Activated CD4-positive, alpha-beta T cell treated with anti-CD3 and anti-CD28 coated beads for 4 hours (primary cell): Measurements from ENCODE around the gene CTNNA2.
"Not testable (repeated sequence)": the region's sequence is repeated elsewhere in the genome, so short reads cannot be mapped to it uniquely, and the experiment has no call there.

ENCODE experiments used
- DNase-seq, 2 donors: peaks; one replicate each; pipeline ENCODE4 v3.0.0-alpha.2; 2020

CTNNA2 gene

DNA sequence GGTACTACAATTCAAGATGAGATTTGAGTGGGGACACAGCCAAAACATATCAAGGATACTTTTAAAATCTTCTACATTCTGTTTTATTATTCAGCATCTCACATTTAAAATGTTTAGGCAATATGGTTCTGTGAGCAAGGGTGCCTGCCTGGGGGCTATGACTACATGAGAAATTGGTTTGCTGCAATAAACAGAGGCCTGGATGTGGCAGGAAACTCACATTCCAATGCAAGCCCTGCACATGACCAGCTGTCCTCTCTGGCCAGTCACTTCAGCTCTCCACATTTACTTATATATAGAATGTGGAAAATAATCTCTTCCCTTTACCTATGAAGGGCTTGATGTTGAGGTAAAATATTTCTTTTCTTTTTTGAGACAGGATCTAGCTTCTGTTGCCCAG lies 598.3 kb downstream of the CTNNA2 start:
- DNase-seq: no peak

DNA sequence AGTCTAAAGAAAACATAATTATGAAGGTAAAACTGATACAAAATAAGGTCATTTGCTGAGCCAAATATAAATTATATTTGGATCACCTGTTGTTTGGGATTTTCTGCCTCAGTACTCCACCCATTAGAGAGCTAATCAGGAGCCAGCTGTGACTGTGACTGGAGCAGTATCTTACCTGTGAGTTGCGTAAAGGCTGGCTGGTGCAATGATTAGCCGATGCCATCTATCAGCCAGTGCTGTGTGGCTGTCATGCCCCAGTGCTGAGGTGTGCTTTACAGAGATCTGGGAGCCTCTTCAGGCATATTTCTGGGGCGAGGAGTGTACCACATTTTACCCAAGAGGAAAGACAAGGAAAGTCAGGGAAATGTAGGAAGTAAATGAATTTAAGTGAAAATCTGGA lies 599.9 kb downstream of the CTNNA2 start:
- DNase-seq: no peak

DNA sequence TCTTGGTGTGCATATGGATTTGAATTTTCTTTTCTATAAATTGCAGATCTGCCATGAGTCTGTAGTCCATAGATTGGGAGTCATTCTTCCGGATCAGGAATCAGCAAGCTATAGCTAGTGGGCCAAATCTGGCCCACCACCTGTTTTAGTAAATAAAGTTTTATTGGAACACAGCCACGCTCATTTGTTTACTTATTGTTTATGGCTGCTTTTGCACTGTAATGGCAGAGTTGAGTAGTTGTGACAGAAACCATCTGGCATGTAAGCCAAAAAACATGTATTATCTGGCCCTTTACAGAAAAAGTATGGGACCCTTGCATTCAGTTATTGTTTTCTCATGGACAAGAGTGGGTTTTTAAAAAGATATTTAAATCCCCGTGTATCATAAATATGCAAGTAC lies 600.5 kb downstream of the CTNNA2 start:
- DNase-seq: no peak

DNA sequence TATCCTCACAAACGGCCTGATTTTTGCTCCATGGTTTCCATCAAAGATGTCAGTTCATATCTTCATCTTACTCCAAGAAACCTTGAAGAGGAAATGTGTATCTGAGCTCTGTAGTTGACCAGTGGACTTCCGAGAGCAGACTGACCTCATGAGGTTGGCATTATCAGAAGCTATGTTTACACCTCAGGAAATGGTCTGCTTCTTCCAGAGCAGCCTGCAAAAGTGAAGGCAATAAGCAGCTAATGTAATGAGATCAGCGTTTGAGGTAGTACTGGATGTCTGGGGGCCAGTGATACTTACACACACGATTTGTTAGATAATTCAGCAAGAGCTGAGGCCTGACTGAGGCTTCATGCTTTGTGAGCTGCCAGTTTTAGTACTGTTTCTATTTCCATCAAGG lies 602.0 kb downstream of the CTNNA2 start:
- no peak for DNase-seq

DNA sequence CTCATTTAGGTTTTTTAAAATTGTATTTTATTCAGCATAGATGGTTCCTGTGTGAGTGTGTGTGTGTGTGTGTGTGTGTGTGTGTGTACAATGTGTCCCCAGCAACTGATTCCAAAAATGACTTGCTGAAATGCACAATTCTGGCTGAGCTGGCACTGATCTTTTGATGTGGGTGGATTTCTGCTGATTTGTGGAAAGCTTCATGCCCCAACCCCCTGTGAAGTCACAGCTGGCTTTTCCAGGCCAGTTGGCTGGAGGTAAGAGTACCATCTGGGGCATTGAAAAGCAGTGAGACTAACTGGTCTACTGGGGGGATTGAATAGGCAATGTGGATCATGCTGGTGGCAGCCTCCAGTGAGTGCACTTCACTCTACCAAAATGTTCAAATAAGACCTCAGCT lies 604.5 kb downstream of the CTNNA2 start:
- no peak for DNase-seq

DNA sequence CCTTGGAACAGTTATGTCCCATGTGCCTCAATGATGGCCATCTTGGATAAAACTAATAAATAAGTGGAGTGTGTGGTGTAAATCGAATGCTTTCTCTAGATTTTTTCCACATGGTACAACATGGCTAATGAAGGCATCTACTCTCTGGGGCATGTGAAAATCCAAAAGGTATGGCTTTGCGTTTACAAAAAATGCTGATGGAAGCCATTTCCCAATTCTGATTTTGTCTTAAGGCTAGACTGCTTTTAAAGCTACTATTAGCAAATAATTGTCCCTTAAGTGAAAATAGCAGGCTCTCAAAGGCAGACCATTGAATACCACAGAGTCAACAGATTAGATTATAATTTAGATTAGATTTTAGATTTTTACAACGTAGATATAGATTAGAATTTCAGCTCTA lies 608.0 kb downstream of the CTNNA2 start:
- no peak for DNase-seq

DNA sequence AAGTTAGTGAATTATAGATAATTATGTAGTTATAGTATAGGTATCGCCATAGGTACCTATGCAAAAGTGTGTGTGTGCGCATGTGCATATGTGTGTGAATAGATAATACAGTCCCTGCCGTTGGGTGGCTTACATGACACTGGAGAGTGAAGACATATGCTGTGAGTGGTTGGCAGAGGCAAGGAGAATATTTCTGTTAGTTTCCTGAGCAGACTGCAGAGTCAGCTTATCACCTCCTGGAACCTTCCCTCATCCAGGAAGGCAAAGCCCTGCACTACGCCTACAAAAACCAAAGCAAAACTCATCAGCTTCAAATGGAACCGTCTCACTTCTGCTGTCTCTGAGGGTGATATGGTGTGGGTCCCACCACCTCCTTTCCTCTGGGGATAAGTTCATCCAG lies 609.8 kb downstream of the CTNNA2 start:
- no peak for DNase-seq

DNA sequence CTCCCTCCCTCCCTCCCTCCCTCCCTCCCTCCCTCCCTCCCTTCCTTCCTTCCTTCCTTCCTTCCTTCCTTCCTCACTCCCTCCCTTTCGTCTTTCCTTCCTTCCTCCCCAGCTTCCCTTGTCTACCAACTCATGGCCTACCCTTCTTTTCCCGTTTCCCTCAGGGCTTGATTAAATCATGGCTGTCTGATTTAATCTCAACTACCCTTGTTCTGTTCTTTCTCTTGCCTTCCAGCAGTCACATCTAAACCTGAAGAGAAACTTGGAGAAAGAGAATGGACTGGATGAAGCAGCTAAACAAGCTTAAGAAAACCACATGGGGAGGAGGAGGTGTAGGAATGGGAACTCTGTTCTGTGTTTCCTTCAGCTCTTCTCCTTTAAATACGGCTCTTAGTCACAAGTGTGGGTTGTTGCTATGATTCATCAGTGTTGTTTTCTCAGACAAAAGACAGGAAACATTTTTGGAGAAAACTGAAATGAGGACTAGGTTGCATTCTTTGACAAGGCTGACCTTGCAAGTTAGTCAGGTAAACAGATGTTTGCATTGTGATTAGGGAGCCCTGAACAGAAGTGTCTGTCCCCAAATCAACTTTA lies 613.8 kb downstream of the CTNNA2 start:
- no peak for DNase-seq

DNA sequence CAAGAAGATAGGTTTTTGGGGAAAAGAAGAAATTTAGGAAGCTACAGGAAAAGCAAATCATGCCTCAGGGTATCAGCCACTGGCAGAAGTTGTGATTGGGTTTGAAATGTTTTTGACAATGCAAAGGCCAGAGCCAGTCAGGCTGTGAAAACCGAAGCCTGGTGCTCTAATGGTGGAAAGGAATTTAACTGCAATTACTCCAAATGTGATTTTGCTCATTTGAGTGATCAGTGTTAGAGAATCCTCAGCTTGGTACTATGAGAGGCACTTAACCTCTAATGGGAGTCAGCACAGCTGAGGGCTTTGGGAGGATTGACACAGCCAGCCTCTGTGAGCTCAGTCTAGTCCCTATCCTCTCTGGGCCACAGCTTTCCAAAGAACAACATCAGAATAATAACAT lies 615.2 kb downstream of the CTNNA2 start:
- DNase-seq: no peak

DNA sequence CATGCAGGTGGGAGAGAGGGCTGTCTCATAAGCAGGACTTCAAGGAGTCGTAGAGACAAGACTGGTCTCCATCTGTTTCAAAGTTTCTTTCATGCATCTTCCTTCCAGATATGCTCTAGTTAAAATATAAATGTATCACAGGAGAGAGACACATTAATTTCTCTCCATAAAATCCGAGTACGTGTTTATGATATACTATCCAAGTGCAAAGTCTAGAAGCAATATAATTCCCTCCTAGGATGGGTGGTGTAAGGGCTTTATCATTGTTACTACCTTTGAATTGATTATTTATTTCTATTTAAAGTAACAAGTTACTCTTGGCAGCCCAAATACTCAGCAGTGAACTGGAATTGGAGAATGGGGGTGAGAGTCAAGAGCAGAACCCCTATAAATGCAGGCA lies 619.4 kb downstream of the CTNNA2 start:
- DNase-seq: no peak

DNA sequence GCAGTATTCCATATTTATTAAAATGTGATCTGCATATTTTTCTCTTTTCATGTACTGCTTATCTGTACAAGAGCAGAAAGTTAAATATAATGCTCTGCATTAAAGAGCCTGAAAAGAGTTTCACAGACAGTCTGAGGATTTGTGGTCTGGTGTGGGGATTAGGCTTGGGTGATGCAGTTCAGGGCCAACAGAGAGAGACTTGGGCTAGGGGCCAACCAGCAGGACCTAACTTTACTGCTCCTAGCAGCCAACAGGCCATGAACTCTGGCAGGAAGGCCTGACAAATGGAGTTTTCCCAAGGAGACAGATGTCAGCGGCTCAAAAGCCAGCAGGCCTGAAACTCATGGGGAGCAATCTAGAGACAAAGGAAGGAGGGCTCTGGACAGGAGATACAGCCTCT lies 622.1 kb downstream of the CTNNA2 start:
- DNase-seq: no peak

DNA sequence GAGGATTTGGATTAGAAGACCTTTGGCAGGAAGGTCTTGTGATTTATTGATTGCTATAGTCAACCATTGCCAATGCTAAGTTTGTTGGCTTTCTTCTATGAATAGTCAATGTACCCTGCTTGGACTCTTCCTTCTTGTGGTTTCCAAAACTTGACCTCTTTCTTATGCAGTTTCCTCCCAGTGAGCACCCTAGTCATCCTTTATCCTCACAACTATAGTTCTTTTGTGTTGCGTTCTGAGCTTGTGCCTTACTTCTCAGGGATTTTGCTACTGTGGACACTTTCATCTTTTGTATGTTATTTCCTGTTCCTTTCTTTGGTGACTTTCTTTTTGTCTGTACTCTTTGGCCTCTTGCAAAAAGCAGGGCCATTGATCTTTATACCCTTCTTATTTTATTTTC lies 623.5 kb downstream of the CTNNA2 start:
- DNase-seq: no peak

DNA sequence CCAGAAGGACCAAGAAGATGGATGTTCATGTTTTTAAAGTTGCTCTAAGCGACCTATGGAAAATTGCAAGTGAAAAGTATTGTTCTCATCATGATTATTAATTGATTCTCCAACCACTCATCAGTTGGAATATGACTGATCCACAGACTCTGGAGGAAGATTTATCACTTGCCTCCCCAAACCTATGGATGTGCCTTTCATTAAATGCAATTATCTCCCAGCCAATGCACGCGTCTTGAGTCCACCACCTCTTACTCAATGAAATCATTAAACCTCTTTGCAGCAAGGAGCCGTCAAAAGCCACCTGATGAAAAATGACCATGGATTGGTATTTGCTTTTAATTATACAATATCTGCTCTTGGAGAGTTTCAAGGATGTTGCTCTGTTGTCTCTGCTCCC lies 626.1 kb downstream of the CTNNA2 start:
- no peak for DNase-seq

DNA sequence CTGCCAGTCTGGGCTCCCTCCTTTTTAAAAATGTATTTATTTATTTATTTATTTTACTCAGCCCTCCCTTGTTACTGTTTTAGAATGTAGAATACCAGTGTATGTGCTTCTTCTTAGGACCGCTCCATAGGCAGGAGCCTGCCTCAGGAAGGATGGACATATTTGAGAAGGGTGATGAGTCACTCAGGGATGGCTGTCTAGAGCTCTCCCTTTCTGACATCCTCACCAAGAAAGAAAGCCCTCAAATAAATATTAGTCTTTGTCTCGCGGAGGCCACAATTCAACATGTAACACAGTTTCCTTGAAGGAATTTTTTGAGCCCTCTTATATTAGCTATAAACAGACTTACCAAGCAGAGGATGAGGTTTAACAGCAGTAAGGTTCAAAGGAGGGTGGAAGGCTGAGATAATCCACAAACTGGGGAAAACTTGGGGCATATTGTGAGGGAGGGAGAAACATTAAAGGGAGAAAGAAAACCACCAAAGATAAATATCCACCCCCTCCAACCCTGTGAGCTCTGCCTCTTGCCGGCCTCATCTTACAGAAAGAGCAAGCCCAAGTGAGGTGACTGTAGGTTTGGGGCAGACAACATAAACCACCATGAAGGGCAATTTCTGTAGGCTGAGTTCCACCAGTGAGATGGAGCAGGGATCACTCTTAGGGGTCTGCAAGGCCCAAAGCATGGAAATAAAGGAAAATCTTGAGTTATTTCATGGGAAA lies 628.3 kb downstream of the CTNNA2 start:
- no peak for DNase-seq

DNA sequence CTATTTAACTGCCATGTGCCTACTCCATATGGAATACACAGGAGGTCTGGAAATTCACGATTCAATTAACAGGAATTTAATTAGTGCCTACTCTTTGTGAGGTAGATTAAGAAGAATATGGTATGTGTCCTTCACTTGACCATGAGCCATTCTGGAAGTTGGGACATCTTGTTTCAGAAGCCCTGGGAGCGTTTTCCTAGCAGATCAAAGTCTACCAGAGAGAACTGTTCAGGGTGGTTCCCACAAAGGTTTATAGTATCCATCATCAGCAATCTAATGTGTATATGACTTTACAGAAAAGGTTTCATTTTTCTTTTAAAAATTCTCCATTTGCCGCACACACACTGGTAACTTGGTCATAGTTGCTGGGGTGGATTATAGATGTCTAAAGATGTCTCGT lies 632.6 kb downstream of the CTNNA2 start:
- no peak for DNase-seq

DNA sequence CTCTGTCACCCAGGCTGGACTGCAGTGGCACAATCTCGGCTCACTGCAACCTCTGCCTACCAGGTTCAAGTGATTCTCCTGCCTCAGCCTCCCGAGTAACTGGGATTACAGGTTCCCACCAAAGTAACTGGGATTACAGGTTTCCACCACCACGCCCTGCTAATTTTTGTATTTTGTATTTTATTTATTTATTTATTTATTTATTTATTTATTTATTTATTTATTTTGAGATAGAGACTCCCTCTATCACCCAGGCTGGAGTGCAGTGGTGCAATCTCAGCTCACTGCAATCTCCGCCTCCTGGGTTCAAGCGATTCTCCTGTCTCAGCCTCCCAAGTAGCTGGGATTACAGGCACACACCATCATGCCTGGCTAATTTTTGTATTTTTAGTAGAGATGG lies 633.9 kb downstream of the CTNNA2 start:
- DNase-seq: not testable (repeated sequence)

DNA sequence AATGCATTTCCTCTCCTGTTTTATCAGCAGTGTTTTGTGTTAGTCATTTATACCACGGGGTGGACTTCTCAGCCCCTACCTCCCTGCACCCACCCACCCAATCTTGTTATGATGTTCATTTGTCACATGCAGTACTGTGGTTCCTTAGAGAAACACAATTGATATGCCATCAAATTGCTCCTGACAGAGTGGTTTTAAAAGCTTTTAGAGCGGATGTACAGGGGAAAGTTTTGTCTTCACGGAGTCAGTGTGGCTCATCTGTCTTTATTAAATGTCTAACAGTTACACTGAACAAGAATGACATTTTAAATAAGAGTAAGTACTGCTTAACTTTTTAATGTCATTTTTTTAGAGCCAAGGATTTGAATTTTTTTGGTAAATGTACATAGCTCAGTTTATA lies 634.8 kb downstream of the CTNNA2 start:
- no peak for DNase-seq

DNA sequence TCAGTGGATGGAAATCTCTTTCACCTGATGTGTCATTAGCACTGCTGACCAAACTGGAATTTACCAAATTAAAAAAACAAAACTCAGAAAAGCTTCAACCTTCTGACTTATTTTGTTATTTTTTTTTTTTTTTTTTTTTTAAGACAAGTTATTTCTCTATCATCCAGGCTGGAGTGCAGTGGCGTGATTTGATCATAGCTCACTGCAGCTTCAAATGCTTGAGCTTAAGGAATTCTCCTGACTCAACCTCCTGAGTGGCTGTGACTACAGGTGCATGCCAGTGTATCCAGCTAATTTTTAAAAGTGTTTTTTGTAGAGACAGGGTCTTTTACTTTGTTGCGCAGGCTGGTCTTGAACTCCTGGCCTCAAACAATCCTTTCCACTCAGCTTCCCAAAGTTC lies 636.1 kb downstream of the CTNNA2 start:
- DNase-seq: no peak

DNA sequence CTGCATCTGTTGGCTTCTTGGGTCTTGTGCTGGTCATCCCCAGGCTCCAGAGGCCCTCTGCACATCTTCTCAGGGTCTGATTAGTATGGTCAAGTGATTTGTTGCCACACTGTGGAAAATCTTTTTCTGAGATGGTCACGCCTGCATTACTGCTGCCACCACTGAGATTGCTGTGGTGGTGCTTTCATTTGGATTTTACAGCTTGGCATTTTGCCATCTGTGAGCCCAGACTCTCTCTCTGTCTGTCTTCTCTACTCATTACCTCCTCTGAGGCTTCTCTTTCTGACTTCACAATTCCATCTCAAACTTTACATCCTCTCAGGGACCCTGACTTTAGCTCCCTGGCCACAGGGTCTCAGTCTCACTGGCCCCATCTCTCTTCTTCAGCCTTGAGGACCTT lies 637.1 kb downstream of the CTNNA2 start:
- DNase-seq: no peak

DNA sequence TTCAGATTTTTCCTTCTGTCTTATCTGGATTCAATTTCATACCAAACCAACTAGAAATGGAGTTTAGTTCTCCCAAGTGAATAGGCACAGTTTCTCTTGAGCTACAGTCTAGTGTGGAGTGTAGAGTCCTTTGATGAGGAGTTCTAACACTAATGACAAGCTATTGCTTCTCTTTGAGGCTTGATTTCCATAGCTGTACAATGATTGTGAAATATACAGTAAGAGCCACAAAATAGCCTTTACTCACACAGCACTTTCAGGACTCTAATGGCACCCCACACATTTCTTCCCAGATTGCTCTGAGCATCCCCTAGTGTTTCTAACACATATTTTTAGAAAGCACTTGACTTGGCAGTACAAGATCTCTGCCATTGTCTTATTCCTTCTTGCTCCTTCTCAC lies 638.4 kb downstream of the CTNNA2 start:
- DNase-seq: no peak

DNA sequence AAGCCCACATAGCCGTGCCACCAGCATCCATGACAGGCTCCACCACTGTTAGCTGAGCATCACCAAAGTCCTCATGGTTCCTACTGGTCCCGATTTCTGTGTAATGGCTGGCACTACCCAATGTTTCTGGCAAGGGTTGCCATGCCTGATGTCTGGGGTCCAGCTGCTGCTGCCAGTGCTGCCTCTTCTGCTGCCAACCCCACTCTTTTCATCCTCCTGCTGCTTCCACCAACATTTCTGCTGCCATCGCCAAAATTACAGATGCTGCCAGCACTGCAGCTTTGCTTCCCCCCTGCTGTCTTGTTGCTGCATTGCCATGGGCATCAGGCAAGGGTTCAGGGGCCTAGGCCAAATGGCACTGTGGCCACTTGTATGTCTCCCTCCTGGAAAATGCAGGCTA lies 638.8 kb downstream of the CTNNA2 start:
- no peak for DNase-seq

DNA sequence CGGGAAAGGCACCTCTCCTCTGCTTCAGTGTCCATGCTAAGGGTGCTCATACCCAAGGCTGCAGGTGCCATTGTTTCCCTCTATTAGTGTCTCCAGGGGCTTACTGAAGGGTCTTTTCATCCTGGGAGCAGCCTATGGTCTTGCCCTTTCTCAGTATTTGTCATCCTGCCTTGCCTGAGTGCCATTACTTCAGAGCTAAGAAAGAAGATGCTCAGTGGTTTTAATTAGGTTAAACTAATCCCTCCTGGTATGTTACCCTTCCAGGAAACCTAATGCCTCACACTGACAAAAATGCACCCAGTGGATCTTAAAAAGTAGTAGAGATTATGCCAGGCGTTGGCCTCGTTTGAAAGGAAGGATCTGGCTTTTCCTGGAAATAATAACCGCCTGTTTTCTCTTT lies 640.3 kb downstream of the CTNNA2 start:
- no peak for DNase-seq

DNA sequence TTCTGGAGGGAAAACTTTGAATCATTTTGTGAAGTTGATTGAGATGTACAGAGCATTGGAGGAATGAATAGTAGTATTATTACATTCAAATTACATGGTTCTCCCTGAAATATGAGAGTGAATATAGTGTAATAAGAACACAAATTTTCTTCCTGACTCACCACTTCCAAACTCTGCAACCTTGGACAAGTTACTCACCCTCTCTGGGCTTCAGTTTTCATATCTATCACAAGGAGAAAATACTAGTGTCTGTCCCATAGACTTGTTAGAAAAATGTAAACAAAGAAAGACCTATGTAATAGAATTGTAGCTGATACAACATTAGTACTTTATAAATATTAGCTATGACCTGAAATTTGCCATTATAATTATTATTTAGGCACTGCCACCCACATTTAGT lies 640.9 kb downstream of the CTNNA2 start:
- no peak for DNase-seq

DNA sequence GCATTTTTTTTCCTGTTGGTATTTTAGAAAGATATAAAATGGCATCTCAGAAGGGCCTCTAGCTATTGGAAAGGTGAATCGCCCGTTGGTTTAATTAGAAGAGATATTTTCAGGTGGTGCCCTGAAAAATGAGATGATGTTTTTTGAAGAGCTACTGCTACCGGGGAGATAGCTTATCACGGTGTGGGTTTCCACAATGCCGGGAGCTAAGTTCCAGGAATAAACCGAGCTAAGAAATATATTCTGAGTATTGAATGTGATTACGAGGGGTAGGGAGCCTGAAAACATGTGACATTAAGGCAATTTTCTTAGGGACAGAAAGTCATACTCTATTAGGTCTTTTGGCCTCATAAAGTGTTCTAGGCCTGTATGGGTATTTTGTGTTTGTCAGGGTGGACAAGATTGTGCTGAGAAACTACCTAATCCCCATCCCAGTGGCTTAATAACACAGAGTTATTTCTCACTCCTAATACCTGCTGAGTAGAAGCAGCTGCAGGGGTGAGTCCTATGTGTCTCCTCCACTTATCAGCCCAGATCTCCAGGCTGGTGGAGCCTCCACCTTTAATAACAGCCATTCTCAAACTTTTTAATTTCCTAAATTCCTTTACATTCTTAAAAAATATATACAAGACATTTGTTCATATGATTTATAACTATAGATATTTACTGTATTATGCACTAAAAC lies 641.5 kb downstream of the CTNNA2 start:
- no peak for DNase-seq

DNA sequence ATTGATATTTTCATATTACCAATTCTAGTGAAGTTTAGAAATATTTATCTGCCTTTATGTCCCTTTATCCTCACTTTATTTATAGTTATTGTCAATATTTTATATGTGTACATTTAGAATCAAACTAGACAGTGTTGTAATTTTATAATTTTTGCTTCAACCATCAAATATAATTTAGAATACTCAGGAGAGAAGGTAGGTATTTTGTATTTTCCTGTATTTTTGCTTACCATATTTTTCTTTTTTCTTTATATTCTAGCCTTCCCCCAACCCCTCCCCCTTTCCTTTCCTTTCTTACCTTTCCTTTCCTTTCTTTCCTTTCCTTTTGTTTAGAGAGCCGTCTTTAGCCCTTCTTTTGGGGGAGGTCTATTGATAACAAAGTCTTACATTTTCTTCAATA lies 651.5 kb downstream of the CTNNA2 start:
- no peak for DNase-seq
